22Rv1 (cell line): ENCODE results near the gene SFXN2.

ENCODE experiments used
- ZFX ChIP-seq: fragments of 450-650 bp; IDR thresholded peaks from 2 replicates; pipeline ENCODE4 v1.6.1; 2017; ENCODE audit warnings: antibody characterized with exemption, borderline replicate concordance
- TF ChIP-seq, protein P1 (sequence below): fragments of 450-650 bp; IDR thresholded peaks from 2 replicates; pipeline ENCODE4 v1.5.1; 2017; ENCODE audit warnings: mild to moderate bottlenecking

DNA sequence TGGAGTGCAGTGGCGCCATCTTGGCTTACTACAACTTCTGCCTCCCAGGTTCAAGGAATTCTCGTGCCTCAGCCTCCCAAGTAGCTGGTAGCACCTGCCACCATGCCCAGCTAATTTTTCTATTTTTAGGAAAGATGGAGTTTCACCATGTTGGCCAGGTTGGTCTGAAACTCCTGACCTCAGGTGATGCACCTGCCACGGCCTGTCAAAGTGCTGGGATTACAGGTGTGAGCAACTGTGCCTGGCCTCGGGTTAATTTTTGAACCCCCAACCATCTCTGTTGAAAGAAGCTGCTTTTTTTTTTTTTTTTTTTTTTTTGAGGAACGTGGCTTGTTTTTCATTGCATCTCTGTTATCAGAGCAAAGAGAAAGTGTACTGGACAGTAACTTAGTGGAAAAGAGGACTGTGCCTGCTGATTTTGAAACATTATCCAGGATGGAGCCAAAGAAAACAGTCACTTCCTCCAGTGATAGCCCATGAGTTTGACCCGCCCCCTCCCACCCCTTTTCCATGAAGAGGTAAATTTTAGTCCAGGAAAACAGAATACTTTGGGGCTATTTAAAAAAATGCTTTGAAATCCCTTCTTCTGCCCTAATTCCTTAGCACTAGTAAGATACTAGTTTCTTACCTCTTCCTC, 67.6 kb downstream of the SFXN2 start:
- TF ChIP-seq, protein P1, sequence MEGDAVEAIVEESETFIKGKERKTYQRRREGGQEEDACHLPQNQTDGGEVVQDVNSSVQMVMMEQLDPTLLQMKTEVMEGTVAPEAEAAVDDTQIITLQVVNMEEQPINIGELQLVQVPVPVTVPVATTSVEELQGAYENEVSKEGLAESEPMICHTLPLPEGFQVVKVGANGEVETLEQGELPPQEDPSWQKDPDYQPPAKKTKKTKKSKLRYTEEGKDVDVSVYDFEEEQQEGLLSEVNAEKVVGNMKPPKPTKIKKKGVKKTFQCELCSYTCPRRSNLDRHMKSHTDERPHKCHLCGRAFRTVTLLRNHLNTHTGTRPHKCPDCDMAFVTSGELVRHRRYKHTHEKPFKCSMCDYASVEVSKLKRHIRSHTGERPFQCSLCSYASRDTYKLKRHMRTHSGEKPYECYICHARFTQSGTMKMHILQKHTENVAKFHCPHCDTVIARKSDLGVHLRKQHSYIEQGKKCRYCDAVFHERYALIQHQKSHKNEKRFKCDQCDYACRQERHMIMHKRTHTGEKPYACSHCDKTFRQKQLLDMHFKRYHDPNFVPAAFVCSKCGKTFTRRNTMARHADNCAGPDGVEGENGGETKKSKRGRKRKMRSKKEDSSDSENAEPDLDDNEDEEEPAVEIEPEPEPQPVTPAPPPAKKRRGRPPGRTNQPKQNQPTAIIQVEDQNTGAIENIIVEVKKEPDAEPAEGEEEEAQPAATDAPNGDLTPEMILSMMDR, result no peak
- no peak for TF ChIP-seq ZFX
